HG03025 (cell line): ENCODE data around the gene MPDZ.

ENCODE experiments used
- ATAC-seq: cut with Tn5 transposase; IDR thresholded peaks from one replicate; pipeline ENCODE4 v1.9.1; 2021; ENCODE audit warnings: mild to moderate bottlenecking, moderate library complexity; ENCODE audit not compliant: unreplicated experiment, low FRiP score

The MPDZ gene

GRCh38 chr9:13088720-13089427 is 190.6 kb downstream of the MPDZ start:
- ATAC-seq: no peak

DNA sequence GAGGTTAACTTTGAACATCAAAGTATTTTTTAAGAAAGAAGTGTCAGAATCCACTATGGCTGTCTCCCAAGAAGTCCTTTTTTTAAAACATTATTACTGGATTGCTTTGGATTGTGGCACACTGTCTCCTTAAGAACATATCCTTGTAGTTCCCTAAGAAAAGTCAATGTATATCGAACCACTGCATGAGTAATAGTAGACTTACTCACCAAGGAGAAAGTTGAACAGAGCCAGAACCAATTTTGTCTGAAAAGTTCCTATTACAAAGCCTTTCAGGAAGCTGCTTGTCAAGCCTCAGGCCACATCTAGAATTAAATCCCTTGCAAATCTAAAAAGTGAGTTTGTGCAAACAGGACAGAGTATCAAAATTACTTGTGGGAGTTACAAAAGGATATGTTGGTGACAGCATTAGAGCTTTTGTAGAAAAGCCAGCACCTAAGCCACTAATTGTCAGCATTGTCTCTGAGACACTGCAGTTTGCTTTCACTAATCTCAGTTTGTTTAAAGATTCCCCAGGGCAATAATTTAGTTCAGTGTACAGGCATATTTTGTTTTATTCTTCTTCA is 195.4 kb downstream of the MPDZ start:
- ATAC-seq: no peak

DNA sequence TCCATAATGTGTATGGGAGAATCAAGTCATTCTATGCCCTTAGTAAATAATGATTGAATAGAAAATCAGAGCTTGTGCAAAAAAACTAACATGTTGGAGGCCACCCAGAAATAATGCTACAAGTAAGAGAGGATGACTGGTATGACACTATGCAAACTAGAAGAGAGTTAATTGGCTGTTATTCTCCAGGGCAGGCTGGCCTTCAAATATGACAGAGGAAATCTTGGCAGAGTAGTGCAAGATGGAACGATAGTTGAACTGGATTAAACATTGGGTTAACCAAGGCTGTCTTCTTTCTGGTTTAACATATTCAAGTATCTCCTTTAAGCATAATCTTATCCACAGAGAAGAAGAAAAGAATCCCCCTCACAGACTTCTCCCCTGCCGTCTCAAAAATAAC is 196.1 kb downstream of the MPDZ start:
- no peak for ATAC-seq

DNA sequence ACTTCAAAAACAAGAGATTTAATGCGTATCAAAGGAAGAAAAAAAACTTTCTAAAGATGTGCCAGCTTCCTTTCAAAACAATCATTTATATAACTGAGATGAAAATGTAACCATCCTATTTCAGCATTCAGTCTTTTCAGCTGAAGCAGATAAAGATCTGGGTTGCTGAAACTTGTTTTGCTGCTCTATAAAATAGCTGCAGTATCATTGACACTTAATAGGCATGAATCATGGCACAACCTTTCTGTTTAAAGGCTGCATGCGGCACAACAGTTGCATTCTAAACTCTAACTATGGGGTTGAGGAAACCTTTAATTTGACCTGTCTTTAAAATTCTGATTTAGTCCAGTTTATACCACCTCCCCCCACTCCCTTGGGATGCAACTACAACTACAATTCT is 196.7 kb downstream of the MPDZ start:
- no peak for ATAC-seq

- ATAC-seq: no peak
Observed at GRCh38 chr9:13078164-13078563, 201.3 kb downstream of the MPDZ start.

DNA sequence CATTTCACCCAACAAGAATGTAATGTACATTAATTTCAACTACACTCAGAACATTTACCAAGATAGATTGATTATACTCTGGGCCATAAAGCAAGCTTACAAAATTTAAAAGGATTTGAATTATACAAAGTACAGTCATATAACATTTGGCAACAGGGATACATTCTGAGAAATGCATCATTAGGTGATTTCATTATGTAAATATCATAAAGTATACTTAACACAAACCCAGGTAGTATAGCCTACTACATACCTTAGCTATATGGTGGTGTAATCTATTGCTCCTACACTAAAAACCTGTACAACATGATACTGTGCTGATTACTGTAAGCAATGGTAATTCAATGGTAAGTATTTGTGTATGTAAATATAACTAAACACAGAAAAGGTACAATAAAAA is 202.9 kb downstream of the MPDZ start:
- no peak for ATAC-seq

- no peak for ATAC-seq
Observed at GRCh38 chr9:13071921-13072320, 207.6 kb downstream of the MPDZ start.

DNA sequence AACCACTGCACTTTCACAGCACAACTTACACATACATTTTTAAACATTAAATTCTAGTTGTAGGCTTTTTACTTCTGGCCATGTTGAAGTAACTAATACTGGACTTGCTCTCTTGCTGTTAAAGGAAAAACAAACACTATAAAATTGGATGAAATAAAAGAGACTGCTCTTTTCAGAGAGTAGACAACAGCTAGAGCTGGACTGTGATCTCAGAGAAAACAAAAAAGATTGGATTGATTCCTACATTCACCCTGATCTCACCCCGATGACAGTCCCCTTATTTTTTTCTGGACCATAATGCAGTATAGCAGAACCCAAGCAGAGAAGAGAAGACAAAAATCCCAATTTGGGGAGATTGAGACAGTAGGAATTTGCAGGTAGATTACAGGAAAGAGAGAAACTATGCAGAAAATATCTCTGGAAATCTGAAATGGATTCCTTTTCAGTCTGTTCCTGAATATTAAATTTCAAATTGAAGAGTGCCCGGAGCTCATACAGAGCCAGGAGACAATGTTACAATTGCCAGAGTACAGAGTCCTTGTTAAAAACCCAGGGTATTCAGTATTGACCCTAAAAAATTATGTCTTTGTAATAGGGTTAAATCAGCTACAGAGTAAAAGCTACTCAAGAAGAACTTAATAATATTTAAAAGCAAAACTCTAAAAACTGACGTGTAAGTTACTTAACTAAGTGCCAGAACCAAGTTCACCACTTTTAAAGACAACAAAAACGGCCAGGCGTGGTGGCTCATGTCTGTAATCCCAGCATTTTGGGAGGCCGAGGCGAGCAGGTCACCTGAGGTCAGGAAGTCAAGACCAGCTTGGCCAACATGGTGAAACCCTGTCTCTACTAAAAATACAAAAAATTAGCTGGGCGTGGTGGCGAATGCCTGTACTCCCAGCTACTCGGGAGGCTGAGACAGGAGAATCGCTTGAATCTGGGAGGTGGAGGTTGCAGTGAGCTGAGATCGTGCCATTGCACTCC is 208.6 kb downstream of the MPDZ start:
- ATAC-seq: no peak

GRCh38 chr9:13069498-13069897 is 210.0 kb downstream of the MPDZ start:
- no peak for ATAC-seq

- ATAC-seq: no peak
Observed at GRCh38 chr9:13064676-13065075, 214.8 kb downstream of the MPDZ start.

GRCh38 chr9:13063880-13064459 is 215.5 kb downstream of the MPDZ start:
- ATAC-seq: no peak

DNA sequence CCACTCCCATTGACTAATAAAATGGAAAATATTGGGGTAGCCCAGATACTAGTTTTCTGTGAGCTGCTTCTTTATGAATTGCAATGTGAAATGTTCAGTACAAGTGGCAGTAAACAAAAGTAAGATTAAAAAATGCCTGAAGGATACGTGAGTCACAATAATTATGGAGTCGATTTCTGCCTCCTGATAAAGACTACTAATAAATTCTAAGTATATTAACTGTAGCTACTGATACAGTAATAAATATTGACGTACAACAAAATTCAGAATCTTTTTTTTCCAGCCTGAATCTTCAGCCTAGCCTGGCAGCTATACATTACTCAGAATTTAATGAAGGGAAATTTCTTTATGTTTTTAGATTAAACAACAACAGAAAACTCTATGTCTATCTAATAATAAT is 218.1 kb downstream of the MPDZ start:
- no peak for ATAC-seq
